BJ (cell line): ENCODE data around the gene C1orf174. TPM values are rescaled to one million over a fixed set of nuclear protein-coding genes. Genes with fewer than 3 reads are reported as not detected.

Experiments
- CTCF ChIA-PET: fragments of 350-600 bp; formaldehyde crosslinking; extraction: SDS; loops from one replicate; lab custom pipeline; 2021; ENCODE audit warnings: antibody characterized with exemption, inconsistent platforms; lab: Yijun Ruan, JAX
- POLR2A ChIA-PET: fragments of 300-600 bp; sonication (Branson Sonifier 250); formaldehyde crosslinking; extraction: SDS; loops from one replicate; lab custom pipeline; 2021; ENCODE audit warnings: antibody characterized with exemption; lab: Charles Lee
- DNase-seq: peaks from one replicate; pipeline ENCODE4 v3.0.0-alpha.2; 2011; ENCODE audit warnings: low read depth
- H3K27me3 ChIP-seq: 2 replicates; pipeline ENCODE4 v1.6.0; 2011; ENCODE audit warnings: low read length; ENCODE audit not compliant: control insufficient read depth, insufficient read depth
- H3K36me3 ChIP-seq: 2 replicates; pipeline ENCODE4 v1.5.1; 2011; ENCODE audit warnings: low read length; ENCODE audit not compliant: control insufficient read depth, insufficient read depth
- H3K4me3 ChIP-seq: 2 replicates; pipeline ENCODE4 v1.5.1; 2011; ENCODE audit warnings: low read depth, mild to moderate bottlenecking, control low read depth, low read length
- polyA plus RNA-seq: library from polyadenylated mRNA; depleted of rRNA; stranded (reverse); fragments of >200 nt; gene quantifications from 2 replicates; pipeline ENCODE4 v1.2.3, GENCODE V29; 2011
- TF ChIP-seq, protein P1 (sequence below): IDR thresholded peaks from 2 replicates; pipeline ENCODE4 v1.5.1; 2011; ENCODE audit warnings: low read depth, mild to moderate bottlenecking, control low read depth, inconsistent platforms, low read length, moderate library complexity; ENCODE audit not compliant: insufficient read depth

The C1orf174 gene
- polyA plus RNA-seq, 1 experiment: 33.8 TPM

DNA sequence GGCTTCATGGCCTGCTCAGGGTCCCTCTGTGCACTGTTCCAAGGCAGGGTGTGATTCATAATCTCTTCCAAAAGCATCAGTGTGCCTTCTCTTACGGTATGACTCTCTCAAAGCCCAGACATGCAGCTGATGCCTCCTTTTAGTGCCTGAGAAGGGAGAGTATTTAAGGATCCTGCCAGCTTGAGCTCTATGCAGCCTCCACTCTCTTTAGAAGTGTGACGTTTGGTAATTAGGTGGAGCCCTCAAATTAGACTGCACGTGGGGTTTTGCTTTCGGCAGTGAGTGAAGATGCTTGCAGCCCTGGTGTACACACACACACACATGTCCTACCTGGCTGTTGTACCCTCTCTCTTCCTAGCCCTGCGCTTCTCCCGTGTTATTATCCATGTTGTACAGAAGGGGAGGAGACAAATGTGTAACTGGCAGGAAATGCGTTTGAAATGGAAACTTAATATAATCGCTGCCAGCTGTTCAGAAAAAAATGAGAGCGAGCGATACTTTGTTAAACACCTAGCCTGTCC is 2.6 kb upstream of the C1orf174 start:
- POLR2A ChIA-PET: no interaction called here
- CTCF ChIA-PET: no interaction called here
- TF ChIP-seq, protein P1, sequence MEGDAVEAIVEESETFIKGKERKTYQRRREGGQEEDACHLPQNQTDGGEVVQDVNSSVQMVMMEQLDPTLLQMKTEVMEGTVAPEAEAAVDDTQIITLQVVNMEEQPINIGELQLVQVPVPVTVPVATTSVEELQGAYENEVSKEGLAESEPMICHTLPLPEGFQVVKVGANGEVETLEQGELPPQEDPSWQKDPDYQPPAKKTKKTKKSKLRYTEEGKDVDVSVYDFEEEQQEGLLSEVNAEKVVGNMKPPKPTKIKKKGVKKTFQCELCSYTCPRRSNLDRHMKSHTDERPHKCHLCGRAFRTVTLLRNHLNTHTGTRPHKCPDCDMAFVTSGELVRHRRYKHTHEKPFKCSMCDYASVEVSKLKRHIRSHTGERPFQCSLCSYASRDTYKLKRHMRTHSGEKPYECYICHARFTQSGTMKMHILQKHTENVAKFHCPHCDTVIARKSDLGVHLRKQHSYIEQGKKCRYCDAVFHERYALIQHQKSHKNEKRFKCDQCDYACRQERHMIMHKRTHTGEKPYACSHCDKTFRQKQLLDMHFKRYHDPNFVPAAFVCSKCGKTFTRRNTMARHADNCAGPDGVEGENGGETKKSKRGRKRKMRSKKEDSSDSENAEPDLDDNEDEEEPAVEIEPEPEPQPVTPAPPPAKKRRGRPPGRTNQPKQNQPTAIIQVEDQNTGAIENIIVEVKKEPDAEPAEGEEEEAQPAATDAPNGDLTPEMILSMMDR: no peak

DNA sequence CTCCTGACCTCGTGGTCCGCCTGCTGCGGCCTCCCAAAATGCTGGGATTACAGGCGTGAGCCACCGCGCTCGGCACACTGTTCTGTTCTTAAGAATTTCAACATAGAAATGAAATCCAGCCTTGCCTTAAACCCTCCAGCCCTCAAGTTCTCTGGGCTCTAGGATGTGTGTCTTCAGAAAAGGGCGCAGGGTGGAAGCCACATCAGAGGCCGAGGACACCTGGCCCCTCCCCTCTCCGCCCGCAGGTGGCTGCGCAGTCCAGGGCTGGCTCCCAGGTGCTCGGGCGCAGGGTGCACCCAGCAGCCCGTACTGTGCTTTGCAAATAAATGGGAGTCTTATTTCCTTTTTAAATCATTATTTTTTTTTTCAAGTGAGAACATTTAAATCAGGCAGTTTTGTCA is 2.0 kb upstream of the C1orf174 start:
- no peaks in the 10 kb centered on the region for H3K36me3 ChIP-seq
- no peak for DNase-seq
- ChIA-PET CTCF (no interaction called here), POLR2A (no interaction called here)
- H3K27me3 ChIP-seq: no peaks in the 10 kb centered on the region
- no peak overlapping the region for H3K4me3 ChIP-seq
- TF ChIP-seq, protein P1: no peak

More for the DNA sequence above, 2.6 kb upstream of the C1orf174 start:
- Histone ChIP-seq H3K27me3 (no peaks in the 10 kb centered on the region), H3K36me3 (no peaks in the 10 kb centered on the region), H3K4me3 (no peak overlapping the region)
- DNase-seq: no peak

DNA sequence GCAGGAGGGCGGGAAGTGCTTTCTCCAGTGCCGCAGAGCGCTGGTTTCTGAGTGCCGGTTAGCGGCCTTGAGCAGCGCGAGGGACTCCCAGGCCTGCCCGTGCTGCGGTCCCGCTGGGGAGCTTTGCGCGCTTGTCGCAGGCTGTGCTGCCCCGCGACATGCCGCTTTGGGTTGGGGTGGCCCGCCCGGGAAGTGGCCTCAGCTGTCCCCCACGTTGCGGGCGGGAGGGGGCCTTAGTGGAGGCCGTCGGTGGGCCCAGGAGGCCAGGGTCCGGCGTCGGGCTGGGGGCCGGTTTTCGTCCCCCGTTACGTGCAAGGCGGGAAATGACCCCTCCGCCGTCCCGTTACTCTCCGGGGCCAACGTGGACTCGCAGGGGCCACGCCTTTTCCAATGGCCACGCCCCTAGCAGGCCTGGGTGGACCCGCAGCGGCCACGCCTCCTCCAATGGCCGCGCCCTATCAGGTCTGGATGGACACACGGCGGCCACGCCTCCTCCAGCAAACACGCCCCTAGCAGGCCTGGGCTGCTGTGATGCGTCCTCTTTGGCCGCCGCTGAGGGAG is 977 bp upstream of the C1orf174 start:
- Histone ChIP-seq H3K4me3 (peak overlapping the region; percentile 75), H3K36me3 (no peaks in the 10 kb centered on the region), H3K27me3 (no peaks in the 10 kb centered on the region)
- peak; percentile 77 for DNase-seq
- TF ChIP-seq, protein P1: no peak
- POLR2A ChIA-PET: no interaction called here
- CTCF ChIA-PET: no interaction called here

DNA sequence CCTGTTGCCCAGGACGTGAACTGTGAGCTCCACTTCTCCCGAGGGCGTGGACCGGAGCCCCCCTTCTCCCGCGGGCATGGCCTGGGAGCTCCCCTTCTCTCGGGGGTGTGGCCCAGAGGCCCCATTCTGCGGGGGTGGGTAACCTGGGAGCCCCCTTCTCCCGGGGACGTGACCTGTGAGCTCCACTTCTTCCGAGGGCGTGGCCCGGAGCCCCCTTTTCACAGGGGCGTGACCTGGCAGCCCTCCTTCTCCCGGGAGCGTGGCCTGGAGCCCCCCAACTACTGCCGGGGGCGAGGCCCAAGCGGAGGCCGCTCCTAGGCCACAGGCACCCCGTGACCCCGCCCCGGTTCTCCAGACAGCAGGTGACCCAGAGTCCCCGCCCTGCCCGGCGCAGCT is 320 bp downstream of the C1orf174 start:
- CTCF ChIA-PET: interaction anchor here (1.0 to 1.3 kb wide), 3 partner anchors 11 to 103 kb away, joined by 3 to 4 read pairs (median 3); partner anchors contain the start of gene LRRC47

More for the DNA sequence above, 320 bp downstream of the C1orf174 start:
- TF ChIP-seq, protein P1: no peak; the same call in 1 of the 2 replicates
- no peak for DNase-seq
- no peaks in the 10 kb centered on the region for H3K27me3 ChIP-seq
- H3K4me3 ChIP-seq: peak overlapping the region; percentile 75
- POLR2A ChIA-PET: no interaction called here
- H3K36me3 ChIP-seq: no peaks in the 10 kb centered on the region; the same call in 1 of the 2 replicates
